ENCODE measurements around the gene S100Z.

S100Z gene

DNA sequence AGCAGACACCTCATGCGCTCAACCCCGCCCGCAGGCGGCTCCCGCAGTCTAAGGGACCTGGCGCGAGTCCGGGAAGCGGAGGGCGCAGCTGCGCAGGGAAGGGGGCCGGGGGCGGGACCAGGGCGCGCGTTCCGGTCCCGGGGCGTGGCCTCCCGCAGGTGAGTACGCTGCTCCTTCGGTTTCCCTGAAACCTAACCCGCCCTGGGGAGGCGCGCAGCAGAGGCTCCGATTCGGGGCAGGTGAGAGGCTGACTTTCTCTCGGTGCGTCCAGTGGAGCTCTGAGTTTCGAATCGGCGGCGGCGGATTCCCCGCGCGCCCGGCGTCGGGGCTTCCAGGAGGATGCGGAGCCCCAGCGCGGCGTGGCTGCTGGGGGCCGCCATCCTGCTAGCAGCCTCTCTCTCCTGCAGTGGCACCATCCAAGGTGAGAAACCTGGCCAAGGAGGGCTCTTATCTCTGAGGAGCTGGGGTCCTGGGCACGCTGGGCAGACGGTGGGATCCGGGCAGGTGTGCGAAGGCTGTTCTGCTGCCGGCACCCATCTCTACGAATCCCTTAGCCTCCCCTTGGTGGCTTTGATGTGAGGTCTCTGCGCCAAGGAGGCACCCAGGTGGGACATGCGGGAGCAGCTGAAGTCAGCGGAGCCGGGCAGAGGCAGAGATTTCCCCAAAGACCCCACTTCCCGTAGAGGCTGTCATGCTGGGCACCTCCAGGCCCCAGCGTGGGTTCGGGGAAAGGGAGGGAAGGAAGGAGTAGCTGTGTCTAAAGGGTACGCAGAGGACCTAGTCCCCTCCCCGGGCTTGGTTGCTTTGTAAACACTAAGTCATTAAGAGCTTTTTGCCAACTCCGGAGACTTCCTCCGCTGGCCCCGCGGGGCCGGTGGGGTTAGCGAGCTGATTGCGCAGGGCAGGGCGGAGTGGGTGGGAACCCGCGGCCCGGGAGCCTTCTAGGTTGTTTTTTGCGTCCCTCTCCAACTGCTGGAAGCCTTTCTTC lies 30.7 kb upstream of the S100Z start, which contains the start of gene F2RL1 (continued):
- TF ChIP-seq PATZ1 (tag by site-specific recombination; IDR thresholded peaks at IDR 0.05) (peak; percentile 94), ZNF488 (tag by site-specific recombination; IDR thresholded peaks at IDR 0.05) (no peak), HOXA7 (CRISPR knock-in tag; IDR thresholded peaks at IDR 0.05; ENCODE audit: borderline replicate concordance) (no peak), ZNF157 (tag by site-specific recombination; IDR thresholded peaks at IDR 0.05) (no peak), ZSCAN16 (tag by site-specific recombination; IDR thresholded peaks at IDR 0.05) (no peak), KLF1 (tag by site-specific recombination; IDR thresholded peaks at IDR 0.05) (peak; percentile 76), ZNF19 (tag by site-specific recombination; IDR thresholded peaks at IDR 0.05; ENCODE audit: low read depth) (no peak), BCL6B (tag by site-specific recombination; IDR thresholded peaks at IDR 0.05) (no peak), ZBTB17 (tag by site-specific recombination; IDR thresholded peaks at IDR 0.05) (peak; percentile 83), HOXD13 (CRISPR knock-in tag; IDR thresholded peaks at IDR 0.05; ENCODE audit: borderline replicate concordance) (no peak), ZNF510 (tag by site-specific recombination; IDR thresholded peaks at IDR 0.05; ENCODE audit: insufficient replicate concordance) (no peak), YY1 (tag by site-specific recombination; IDR thresholded peaks at IDR 0.05) (peak; percentile 78), ZNF549 (tag by site-specific recombination; IDR thresholded peaks at IDR 0.05) (no peak), ZNF843 (tag by site-specific recombination; IDR thresholded peaks at IDR 0.05) (peak; percentile 21; the same call in 1 of the 2 replicates), ZNF785 (tag by site-specific recombination; IDR thresholded peaks at IDR 0.05) (no peak), TRIM28 (IDR thresholded peaks at IDR 0.05; ENCODE audit: borderline replicate concordance, low read length) (no peak), KLF10 (tag by site-specific recombination; IDR thresholded peaks at IDR 0.05) (0 out of 2 replicates have a peak, but pooled peaks have one; percentile 57), ZNF416 (tag by site-specific recombination; IDR thresholded peaks at IDR 0.05) (no peak), ZNF624 (tag by site-specific recombination; IDR thresholded peaks at IDR 0.05) (no peak), GLI2 (tag by site-specific recombination; IDR thresholded peaks at IDR 0.05; ENCODE audit: borderline replicate concordance, low read depth) (no peak), ATF2 (tag by site-specific recombination; IDR thresholded peaks at IDR 0.05; ENCODE audit: low read depth) (no peak), ZNF629 (tag by site-specific recombination; IDR thresholded peaks at IDR 0.05) (peak; percentile 59), IKZF3 (tag by site-specific recombination; IDR thresholded peaks at IDR 0.05) (peak; percentile 93), ZFP41 (tag by site-specific recombination; IDR thresholded peaks at IDR 0.05; ENCODE audit: borderline replicate concordance) (no peak), WT1 (tag by site-specific recombination; IDR thresholded peaks at IDR 0.05) (peak; percentile 27; the same call in 1 of the 2 replicates), PRDM1 (tag by site-specific recombination; IDR thresholded peaks at IDR 0.05) (peak; percentile 89), SP7 (tag by site-specific recombination; IDR thresholded peaks at IDR 0.05) (peak; percentile 65), GFI1B (tag by site-specific recombination; IDR thresholded peaks at IDR 0.05) (no peak)
- TF ChIP-seq, protein P1, sequence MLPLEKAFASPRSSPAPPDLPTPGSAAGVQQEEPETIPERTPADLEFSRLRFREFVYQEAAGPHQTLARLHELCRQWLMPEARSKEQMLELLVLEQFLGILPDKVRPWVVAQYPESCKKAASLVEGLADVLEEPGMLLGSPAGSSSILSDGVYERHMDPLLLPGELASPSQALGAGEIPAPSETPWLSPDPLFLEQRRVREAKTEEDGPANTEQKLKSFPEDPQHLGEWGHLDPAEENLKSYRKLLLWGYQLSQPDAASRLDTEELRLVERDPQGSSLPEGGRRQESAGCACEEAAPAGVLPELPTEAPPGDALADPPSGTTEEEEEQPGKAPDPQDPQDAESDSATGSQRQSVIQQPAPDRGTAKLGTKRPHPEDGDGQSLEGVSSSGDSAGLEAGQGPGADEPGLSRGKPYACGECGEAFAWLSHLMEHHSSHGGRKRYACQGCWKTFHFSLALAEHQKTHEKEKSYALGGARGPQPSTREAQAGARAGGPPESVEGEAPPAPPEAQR (tag by site-specific recombination; IDR thresholded peaks at IDR 0.05), result no peak
- TF ChIP-seq, protein P2, sequence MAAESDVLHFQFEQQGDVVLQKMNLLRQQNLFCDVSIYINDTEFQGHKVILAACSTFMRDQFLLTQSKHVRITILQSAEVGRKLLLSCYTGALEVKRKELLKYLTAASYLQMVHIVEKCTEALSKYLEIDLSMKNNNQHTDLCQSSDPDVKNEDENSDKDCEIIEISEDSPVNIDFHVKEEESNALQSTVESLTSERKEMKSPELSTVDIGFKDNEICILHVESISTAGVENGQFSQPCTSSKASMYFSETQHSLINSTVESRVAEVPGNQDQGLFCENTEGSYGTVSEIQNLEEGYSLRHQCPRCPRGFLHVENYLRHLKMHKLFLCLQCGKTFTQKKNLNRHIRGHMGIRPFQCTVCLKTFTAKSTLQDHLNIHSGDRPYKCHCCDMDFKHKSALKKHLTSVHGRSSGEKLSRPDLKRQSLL (tag by site-specific recombination; IDR thresholded peaks at IDR 0.05), result no peak
